ENCODE data around the gene PTRHD1. TPM values are rescaled to one million over a fixed set of nuclear protein-coding genes. Genes with fewer than 3 reads are reported as not detected.

The PTRHD1 gene
- total RNA-seq = 24.3 TPM
- long read RNA-seq, transcript PTRHD1-201 (2 exons, 1,105 nt) = major isoform, 22 of 23 reads
- long read RNA-seq, partial matches to known transcripts = 0 of 23 reads
- long read RNA-seq, other reads (novel, unspliced or antisense) = 1 of 23 reads

GRCh38 chr2:24792874-24793760 lies at the start of gene PTRHD1, which contains the start of gene CENPO:
Gene PTRHD1, minus strand, starts transcription at chr2:24793391. Its CDS starts 14 bp downstream, at chr2:24793377.
Gene CENPO, plus strand, starts transcription at chr2:24793425. Its CDS starts 495 bp downstream, at chr2:24793920.
- Histone ChIP-seq H3K27ac (replicated peaks) (peak within 1 kb of the TSS; percentile 99), H3K4me3 (peak within 1 kb of the TSS; percentile 79), H3K36me3 (peaks cover 6% of the 10 kb centered on the region), H3K27me3 (ENCODE audit: low read depth) (no peaks in the 10 kb centered on the region), H3K4me1 (peaks cover 22% of the 10 kb centered on the region), H3K9me3 (replicated peaks) (no peaks in the 10 kb centered on the region)
- TF ChIP-seq CTCF (IDR thresholded peaks at IDR 0.05; ENCODE audit: borderline replicate concordance) = peak; percentile 75
- peak; percentile 96 for DNase-seq
- intact Hi-C loops (cut with micrococcal nuclease) = no loop called here

- no peaks in the 10 kb centered on the region for H3K27me3 ChIP-seq (ENCODE audit: low read depth)
- TF ChIP-seq CTCF (IDR thresholded peaks at IDR 0.05; ENCODE audit: borderline replicate concordance) = no peak
- intact Hi-C loops (cut with micrococcal nuclease) = no loop called here
- H3K4me1 ChIP-seq = no peaks in the 10 kb centered on the region
- no peaks in the 10 kb centered on the region for H3K9me3 ChIP-seq (replicated peaks)
- peak; percentile 13 for DNase-seq
- H3K27ac ChIP-seq (replicated peaks) = no peak overlapping the region
- H3K4me3 ChIP-seq = no peak overlapping the region
- H3K36me3 ChIP-seq = peaks cover 9% of the 10 kb centered on the region
These were observed 49.2 kb upstream of the PTRHD1 start for GRCh38 chr2:24842081-24843050.

GRCh38 chr2:24840962-24841945 lies 48.1 kb upstream of the PTRHD1 start:
- peaks cover 9% of the 10 kb centered on the region for H3K36me3 ChIP-seq
- H3K4me3 ChIP-seq = no peak overlapping the region
- H3K9me3 ChIP-seq (replicated peaks) = no peaks in the 10 kb centered on the region
- no peaks in the 10 kb centered on the region for H3K4me1 ChIP-seq
- no peak overlapping the region for H3K27ac ChIP-seq (replicated peaks)
- DNase-seq = no peak
- intact Hi-C loops (cut with micrococcal nuclease) = no loop called here
- no peaks in the 10 kb centered on the region for H3K27me3 ChIP-seq (ENCODE audit: low read depth)
- no peak for TF ChIP-seq CTCF (IDR thresholded peaks at IDR 0.05; ENCODE audit: borderline replicate concordance)

- H3K27ac ChIP-seq (replicated peaks) = no peak overlapping the region
- TF ChIP-seq CTCF (IDR thresholded peaks at IDR 0.05; ENCODE audit: borderline replicate concordance) = no peak
- H3K27me3 ChIP-seq (ENCODE audit: low read depth) = no peaks in the 10 kb centered on the region
- DNase-seq = peak; percentile 8
- H3K36me3 ChIP-seq = peaks cover 9% of the 10 kb centered on the region
- H3K9me3 ChIP-seq (replicated peaks) = no peaks in the 10 kb centered on the region
- no peaks in the 10 kb centered on the region for H3K4me1 ChIP-seq
- no peak overlapping the region for H3K4me3 ChIP-seq
- intact Hi-C loops (cut with micrococcal nuclease) = no loop called here
These were observed 47.1 kb upstream of the PTRHD1 start for GRCh38 chr2:24840164-24840869.
